Loucy (cell line): Measurements from ENCODE around the gene MOB3B.

Experiments used
- H2AFZ ChIP-seq: fragments of 200-600 bp; sonication (generic); 2 replicates; pipeline ENCODE4 v1.6.0; 2016; ENCODE audit warnings: antibody characterized with exemption, mild to moderate bottlenecking, low read length, moderate library complexity
- H3F3A ChIP-seq: fragments of 200-600 bp; 2 replicates; pipeline ENCODE4 v1.6.0; 2016; ENCODE audit warnings: antibody characterized with exemption, low read depth, mild to moderate bottlenecking
- H3K27me3 ChIP-seq: fragments of 200-600 bp; sonication (generic); 2 replicates; pipeline ENCODE4 v1.6.1; 2014; ENCODE audit warnings: low read length, mild to moderate bottlenecking; ENCODE audit not compliant: insufficient read depth, poor library complexity, severe bottlenecking
- H3K36me3 ChIP-seq: fragments of 200-600 bp; sonication (generic); 2 replicates; pipeline ENCODE4 v1.6.1; 2016; ENCODE audit warnings: low read length; ENCODE audit not compliant: insufficient read depth
- H3K4me1 ChIP-seq: fragments of 200-600 bp; sonication (generic); 2 replicates; pipeline ENCODE4 v1.5.1; 2014; ENCODE audit warnings: low read length, mild to moderate bottlenecking; ENCODE audit not compliant: insufficient read depth, poor library complexity, severe bottlenecking
- H3K4me2 ChIP-seq: fragments of 200-600 bp; sonication (generic); 2 replicates; pipeline ENCODE4 v1.6.0; 2014; ENCODE audit warnings: antibody characterized with exemption, low read length, low read depth, mild to moderate bottlenecking; ENCODE audit not compliant: poor library complexity, severe bottlenecking
- H3K4me3 ChIP-seq: fragments of 200-600 bp; sonication (generic); 2 replicates; pipeline ENCODE4 v1.5.1; 2014; ENCODE audit warnings: low read length, mild to moderate bottlenecking, mixed read lengths; ENCODE audit not compliant: poor library complexity, severe bottlenecking
- H3K79me2 ChIP-seq: fragments of 200-600 bp; sonication (generic); 2 replicates; pipeline ENCODE4 v1.6.1; 2014; ENCODE audit warnings: low read length; ENCODE audit not compliant: insufficient read depth
- H3K9ac ChIP-seq: fragments of 200-600 bp; sonication (generic); 2 replicates; pipeline ENCODE4 v1.6.0; 2014; ENCODE audit warnings: mild to moderate bottlenecking, low read depth, low read length, moderate library complexity; ENCODE audit not compliant: poor library complexity, severe bottlenecking
- H3K9me2 ChIP-seq: fragments of 200-600 bp; sonication (generic); replicated peaks from 2 replicates; pipeline ENCODE4 v1.6.1; 2016; ENCODE audit warnings: low read depth, low read length, mixed read lengths
- H3K9me3 ChIP-seq: fragments of 200-600 bp; sonication (generic); 2 replicates; pipeline ENCODE4 v1.6.1; 2014; ENCODE audit warnings: mild to moderate bottlenecking, antibody characterized with exemption, low read length, low read depth; ENCODE audit not compliant: insufficient read depth
- H4K20me1 ChIP-seq: fragments of 200-600 bp; sonication (generic); 2 replicates; pipeline ENCODE4 v1.6.0; 2014; ENCODE audit warnings: antibody characterized with exemption, low read length, mild to moderate bottlenecking; ENCODE audit not compliant: insufficient read depth, poor library complexity, severe bottlenecking
- EZH2phosphoT487 ChIP-seq: fragments of 200-600 bp; IDR thresholded peaks from 2 replicates; pipeline ENCODE4 v1.6.1; 2018; ENCODE audit warnings: antibody characterized with exemption, mild to moderate bottlenecking, moderate library complexity, borderline replicate concordance
- TF ChIP-seq, protein P1 (sequence below): fragments of 200-600 bp; sonication (generic); conservative IDR thresholded peaks from 2 replicates; pipeline ENCODE4 v1.5.1; 2014; ENCODE audit warnings: mild to moderate bottlenecking, antibody characterized with exemption, low read length

The MOB3B gene

GRCh38 chr9:27384262-27385014, 145.2 kb downstream of the MOB3B start:
- Histone ChIP-seq H3K79me2 (no peaks in the 10 kb centered on the region), H3K27me3 (no peaks in the 10 kb centered on the region), H4K20me1 (no peaks in the 10 kb centered on the region), H3F3A (no peaks in the 10 kb centered on the region), H2AFZ (no peak overlapping the region), H3K9me2 (no peaks in the 10 kb centered on the region), H3K4me1 (peaks cover 10% of the 10 kb centered on the region), H3K9ac (no peak overlapping the region), H3K36me3 (no peaks in the 10 kb centered on the region), H3K4me2 (no peak overlapping the region), H3K4me3 (no peak overlapping the region), H3K9me3 (no peaks in the 10 kb centered on the region)
- TF ChIP-seq, protein P1, sequence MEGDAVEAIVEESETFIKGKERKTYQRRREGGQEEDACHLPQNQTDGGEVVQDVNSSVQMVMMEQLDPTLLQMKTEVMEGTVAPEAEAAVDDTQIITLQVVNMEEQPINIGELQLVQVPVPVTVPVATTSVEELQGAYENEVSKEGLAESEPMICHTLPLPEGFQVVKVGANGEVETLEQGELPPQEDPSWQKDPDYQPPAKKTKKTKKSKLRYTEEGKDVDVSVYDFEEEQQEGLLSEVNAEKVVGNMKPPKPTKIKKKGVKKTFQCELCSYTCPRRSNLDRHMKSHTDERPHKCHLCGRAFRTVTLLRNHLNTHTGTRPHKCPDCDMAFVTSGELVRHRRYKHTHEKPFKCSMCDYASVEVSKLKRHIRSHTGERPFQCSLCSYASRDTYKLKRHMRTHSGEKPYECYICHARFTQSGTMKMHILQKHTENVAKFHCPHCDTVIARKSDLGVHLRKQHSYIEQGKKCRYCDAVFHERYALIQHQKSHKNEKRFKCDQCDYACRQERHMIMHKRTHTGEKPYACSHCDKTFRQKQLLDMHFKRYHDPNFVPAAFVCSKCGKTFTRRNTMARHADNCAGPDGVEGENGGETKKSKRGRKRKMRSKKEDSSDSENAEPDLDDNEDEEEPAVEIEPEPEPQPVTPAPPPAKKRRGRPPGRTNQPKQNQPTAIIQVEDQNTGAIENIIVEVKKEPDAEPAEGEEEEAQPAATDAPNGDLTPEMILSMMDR = no peak
- no peak for TF ChIP-seq EZH2phosphoT487

DNA sequence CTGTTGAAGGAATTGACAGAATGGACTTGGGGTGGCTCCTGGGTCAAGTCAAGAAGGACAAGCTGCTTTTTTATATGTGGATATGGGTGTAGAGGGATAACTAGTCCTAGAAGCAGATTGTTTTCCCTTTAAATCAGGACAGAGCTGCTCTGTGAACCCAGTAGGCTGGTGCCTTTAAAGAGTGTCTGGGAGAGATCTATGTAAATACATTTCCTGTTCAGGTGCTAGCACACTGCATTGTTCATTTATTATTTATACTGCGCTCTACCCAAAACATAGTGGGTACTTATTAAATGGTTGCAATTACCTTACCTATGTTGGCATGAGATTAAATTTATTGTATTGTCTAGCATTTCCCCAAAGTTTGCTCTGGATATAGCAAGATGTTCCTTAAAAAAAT, 146.1 kb downstream of the MOB3B start:
- Histone ChIP-seq H3F3A (no peaks in the 10 kb centered on the region), H3K36me3 (no peaks in the 10 kb centered on the region), H3K4me1 (peaks cover 19% of the 10 kb centered on the region), H3K9me2 (no peaks in the 10 kb centered on the region), H3K79me2 (no peaks in the 10 kb centered on the region), H3K9me3 (no peaks in the 10 kb centered on the region), H3K9ac (no peak overlapping the region), H3K4me3 (no peak overlapping the region), H2AFZ (no peak overlapping the region), H4K20me1 (no peaks in the 10 kb centered on the region), H3K27me3 (no peaks in the 10 kb centered on the region), H3K4me2 (no peak overlapping the region)
- TF ChIP-seq, protein P1 = no peak
- no peak for TF ChIP-seq EZH2phosphoT487

GRCh38 chr9:27382975-27383374, 146.6 kb downstream of the MOB3B start:
- H3K27me3 ChIP-seq = no peaks in the 10 kb centered on the region
- H3K9me3 ChIP-seq = no peaks in the 10 kb centered on the region
- no peaks in the 10 kb centered on the region for H4K20me1 ChIP-seq
- TF ChIP-seq EZH2phosphoT487 = no peak
- TF ChIP-seq, protein P1 = no peak
- no peaks in the 10 kb centered on the region for H3F3A ChIP-seq
- H3K9me2 ChIP-seq = no peaks in the 10 kb centered on the region
- H3K36me3 ChIP-seq = no peaks in the 10 kb centered on the region
- no peak overlapping the region for H3K4me3 ChIP-seq
- H3K4me2 ChIP-seq = no peak overlapping the region
- no peak overlapping the region for H2AFZ ChIP-seq
- no peak overlapping the region for H3K9ac ChIP-seq
- peaks cover 24% of the 10 kb centered on the region for H3K4me1 ChIP-seq
- no peaks in the 10 kb centered on the region for H3K79me2 ChIP-seq
